ENCODE results near the gene MALAT1.
A peak's percentile ranks its signal among the peaks of the same experiment; 100 is the strongest.
"Not testable (repeated sequence)": the region's sequence is repeated elsewhere in the genome, so short reads cannot be mapped to it uniquely, and the experiment has no call there.

Gene MALAT1

DNA sequence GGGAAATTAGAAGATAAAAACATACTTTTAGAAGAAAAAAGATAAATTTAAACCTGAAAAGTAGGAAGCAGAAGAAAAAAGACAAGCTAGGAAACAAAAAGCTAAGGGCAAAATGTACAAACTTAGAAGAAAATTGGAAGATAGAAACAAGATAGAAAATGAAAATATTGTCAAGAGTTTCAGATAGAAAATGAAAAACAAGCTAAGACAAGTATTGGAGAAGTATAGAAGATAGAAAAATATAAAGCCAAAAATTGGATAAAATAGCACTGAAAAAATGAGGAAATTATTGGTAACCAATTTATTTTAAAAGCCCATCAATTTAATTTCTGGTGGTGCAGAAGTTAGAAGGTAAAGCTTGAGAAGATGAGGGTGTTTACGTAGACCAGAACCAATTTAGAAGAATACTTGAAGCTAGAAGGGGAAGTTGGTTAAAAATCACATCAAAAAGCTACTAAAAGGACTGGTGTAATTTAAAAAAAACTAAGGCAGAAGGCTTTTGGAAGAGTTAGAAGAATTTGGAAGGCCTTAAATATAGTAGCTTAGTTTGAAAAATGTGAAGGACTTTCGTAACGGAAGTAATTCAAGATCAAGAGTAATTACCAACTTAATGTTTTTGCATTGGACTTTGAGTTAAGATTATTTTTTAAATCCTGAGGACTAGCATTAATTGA is 1.0 kb downstream of the MALAT1 start:
- DNase-seq: no peak

DNA sequence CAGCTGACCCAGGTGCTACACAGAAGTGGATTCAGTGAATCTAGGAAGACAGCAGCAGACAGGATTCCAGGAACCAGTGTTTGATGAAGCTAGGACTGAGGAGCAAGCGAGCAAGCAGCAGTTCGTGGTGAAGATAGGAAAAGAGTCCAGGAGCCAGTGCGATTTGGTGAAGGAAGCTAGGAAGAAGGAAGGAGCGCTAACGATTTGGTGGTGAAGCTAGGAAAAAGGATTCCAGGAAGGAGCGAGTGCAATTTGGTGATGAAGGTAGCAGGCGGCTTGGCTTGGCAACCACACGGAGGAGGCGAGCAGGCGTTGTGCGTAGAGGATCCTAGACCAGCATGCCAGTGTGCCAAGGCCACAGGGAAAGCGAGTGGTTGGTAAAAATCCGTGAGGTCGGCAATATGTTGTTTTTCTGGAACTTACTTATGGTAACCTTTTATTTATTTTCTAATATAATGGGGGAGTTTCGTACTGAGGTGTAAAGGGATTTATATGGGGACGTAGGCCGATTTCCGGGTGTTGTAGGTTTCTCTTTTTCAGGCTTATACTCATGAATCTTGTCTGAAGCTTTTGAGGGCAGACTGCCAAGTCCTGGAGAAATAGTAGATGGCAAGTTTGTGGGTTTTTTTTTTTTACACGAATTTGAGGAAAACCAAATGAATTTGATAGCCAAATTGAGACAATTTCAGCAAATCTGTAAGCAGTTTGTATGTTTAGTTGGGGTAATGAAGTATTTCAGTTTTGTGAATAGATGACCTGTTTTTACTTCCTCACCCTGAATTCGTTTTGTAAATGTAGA is 1.7 kb downstream of the MALAT1 start:
- peak; percentile 80 for DNase-seq

DNA sequence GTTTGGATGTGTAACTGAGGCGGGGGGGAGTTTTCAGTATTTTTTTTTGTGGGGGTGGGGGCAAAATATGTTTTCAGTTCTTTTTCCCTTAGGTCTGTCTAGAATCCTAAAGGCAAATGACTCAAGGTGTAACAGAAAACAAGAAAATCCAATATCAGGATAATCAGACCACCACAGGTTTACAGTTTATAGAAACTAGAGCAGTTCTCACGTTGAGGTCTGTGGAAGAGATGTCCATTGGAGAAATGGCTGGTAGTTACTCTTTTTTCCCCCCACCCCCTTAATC is 2.3 kb downstream of the MALAT1 start:
- peak; percentile 78 for DNase-seq

DNA sequence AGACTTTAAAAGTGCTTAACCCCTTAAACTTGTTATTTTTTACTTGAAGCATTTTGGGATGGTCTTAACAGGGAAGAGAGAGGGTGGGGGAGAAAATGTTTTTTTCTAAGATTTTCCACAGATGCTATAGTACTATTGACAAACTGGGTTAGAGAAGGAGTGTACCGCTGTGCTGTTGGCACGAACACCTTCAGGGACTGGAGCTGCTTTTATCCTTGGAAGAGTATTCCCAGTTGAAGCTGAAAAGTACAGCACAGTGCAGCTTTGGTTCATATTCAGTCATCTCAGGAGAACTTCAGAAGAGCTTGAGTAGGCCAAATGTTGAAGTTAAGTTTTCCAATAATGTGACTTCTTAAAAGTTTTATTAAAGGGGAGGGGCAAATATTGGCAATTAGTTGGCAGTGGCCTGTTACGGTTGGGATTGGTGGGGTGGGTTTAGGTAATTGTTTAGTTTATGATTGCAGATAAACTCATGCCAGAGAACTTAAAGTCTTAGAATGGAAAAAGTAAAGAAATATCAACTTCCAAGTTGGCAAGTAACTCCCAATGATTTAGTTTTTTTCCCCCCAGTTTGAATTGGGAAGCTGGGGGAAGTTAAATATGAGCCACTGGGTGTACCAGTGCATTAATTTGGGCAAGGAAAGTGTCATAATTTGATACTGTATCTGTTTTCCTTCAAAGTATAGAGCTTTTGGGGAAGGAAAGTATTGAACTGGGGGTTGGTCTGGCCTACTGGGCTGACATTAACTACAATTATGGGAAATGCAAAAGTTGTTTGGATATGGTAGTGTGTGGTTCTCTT is 2.8 kb downstream of the MALAT1 start:
- peak; percentile 78 for DNase-seq

DNA sequence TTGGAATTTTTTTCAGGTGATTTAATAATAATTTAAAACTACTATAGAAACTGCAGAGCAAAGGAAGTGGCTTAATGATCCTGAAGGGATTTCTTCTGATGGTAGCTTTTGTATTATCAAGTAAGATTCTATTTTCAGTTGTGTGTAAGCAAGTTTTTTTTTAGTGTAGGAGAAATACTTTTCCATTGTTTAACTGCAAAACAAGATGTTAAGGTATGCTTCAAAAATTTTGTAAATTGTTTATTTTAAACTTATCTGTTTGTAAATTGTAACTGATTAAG is 3.4 kb downstream of the MALAT1 start:
- no peak for DNase-seq

DNA sequence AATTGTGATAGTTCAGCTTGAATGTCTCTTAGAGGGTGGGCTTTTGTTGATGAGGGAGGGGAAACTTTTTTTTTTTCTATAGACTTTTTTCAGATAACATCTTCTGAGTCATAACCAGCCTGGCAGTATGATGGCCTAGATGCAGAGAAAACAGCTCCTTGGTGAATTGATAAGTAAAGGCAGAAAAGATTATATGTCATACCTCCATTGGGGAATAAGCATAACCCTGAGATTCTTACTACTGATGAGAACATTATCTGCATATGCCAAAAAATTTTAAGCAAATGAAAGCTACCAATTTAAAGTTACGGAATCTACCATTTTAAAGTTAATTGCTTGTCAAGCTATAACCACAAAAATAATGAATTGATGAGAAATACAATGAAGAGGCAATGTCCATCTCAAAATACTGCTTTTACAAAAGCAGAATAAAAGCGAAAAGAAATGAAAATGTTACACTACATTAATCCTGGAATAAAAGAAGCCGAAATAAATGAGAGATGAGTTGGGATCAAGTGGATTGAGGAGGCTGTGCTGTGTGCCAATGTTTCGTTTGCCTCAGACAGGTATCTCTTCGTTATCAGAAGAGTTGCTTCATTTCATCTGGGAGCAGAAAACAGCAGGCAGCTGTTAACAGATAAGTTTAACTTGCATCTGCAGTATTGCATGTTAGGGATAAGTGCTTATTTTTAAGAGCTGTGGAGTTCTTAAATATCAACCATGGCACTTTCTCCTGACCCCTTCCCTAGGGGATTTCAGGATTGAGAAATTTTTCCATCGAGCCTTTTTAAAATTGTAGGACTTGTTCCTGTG is 3.9 kb downstream of the MALAT1 start:
- peak; percentile 72 for DNase-seq

DNA sequence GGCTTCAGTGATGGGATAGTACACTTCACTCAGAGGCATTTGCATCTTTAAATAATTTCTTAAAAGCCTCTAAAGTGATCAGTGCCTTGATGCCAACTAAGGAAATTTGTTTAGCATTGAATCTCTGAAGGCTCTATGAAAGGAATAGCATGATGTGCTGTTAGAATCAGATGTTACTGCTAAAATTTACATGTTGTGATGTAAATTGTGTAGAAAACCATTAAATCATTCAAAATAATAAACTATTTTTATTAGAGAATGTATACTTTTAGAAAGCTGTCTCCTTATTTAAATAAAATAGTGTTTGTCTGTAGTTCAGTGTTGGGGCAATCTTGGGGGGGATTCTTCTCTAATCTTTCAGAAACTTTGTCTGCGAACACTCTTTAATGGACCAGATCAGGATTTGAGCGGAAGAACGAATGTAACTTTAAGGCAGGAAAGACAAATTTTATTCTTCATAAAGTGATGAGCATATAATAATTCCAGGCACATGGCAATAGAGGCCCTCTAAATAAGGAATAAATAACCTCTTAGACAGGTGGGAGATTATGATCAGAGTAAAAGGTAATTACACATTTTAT is 4.6 kb downstream of the MALAT1 start:
- peak; percentile 61 for DNase-seq

DNA sequence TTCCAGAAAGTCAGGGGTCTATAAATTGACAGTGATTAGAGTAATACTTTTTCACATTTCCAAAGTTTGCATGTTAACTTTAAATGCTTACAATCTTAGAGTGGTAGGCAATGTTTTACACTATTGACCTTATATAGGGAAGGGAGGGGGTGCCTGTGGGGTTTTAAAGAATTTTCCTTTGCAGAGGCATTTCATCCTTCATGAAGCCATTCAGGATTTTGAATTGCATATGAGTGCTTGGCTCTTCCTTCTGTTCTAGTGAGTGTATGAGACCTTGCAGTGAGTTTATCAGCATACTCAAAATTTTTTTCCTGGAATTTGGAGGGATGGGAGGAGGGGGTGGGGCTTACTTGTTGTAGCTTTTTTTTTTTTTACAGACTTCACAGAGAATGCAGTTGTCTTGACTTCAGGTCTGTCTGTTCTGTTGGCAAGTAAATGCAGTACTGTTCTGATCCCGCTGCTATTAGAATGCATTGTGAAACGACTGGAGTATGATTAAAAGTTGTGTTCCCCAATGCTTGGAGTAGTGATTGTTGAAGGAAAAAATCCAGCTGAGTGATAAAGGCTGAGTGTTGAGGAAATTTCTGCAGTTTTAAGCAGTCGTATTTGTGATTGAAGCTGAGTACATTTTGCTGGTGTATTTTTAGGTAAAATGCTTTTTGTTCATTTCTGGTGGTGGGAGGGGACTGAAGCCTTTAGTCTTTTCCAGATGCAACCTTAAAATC is 5.3 kb downstream of the MALAT1 start:
- DNase-seq: peak; percentile 70

DNA sequence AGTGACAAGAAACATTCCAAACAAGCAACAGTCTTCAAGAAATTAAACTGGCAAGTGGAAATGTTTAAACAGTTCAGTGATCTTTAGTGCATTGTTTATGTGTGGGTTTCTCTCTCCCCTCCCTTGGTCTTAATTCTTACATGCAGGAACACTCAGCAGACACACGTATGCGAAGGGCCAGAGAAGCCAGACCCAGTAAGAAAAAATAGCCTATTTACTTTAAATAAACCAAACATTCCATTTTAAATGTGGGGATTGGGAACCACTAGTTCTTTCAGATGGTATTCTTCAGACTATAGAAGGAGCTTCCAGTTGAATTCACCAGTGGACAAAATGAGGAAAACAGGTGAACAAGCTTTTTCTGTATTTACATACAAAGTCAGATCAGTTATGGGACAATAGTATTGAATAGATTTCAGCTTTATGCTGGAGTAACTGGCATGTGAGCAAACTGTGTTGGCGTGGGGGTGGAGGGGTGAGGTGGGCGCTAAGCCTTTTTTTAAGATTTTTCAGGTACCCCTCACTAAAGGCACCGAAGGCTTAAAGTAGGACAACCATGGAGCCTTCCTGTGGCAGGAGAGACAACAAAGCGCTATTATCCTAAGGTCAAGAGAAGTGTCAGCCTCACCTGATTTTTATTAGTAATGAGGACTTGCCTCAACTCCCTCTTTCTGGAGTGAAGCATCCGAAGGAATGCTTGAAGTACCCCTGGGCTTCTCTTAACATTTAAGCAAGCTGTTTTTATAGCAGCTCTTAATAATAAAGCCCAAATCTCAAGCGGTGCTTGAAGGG is 6.0 kb downstream of the MALAT1 start:
- DNase-seq: peak; percentile 76

DNA sequence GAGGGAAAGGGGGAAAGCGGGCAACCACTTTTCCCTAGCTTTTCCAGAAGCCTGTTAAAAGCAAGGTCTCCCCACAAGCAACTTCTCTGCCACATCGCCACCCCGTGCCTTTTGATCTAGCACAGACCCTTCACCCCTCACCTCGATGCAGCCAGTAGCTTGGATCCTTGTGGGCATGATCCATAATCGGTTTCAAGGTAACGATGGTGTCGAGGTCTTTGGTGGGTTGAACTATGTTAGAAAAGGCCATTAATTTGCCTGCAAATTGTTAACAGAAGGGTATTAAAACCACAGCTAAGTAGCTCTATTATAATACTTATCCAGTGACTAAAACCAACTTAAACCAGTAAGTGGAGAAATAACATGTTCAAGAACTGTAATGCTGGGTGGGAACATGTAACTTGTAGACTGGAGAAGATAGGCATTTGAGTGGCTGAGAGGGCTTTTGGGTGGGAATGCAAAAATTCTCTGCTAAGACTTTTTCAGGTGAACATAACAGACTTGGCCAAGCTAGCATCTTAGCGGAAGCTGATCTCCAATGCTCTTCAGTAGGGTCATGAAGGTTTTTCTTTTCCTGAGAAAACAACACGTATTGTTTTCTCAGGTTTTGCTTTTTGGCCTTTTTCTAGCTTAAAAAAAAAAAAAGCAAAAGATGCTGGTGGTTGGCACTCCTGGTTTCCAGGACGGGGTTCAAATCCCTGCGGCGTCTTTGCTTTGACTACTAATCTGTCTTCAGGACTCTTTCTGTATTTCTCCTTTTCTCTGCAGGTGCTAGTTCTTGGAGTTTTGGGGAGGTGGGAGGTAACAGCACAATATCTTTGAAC is 6.8 kb downstream of the MALAT1 start:
- peak; percentile 72 for DNase-seq

DNA sequence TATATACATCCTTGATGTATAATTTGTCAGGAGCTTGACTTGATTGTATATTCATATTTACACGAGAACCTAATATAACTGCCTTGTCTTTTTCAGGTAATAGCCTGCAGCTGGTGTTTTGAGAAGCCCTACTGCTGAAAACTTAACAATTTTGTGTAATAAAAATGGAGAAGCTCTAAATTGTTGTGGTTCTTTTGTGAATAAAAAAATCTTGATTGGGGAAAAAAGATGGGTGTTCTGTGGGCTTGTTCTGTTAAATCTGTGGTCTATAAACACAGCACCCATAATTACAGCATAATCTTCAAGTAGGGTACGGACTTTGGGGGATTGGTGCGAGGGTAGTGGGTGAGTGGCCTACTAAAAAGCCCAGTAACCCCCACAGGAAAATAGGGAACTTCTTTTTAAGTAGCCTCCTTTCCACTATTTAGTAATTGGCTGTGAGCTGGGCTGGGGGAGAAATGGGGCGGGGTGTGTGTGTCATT is 7.5 kb downstream of the MALAT1 start:
- no peak for DNase-seq

DNA sequence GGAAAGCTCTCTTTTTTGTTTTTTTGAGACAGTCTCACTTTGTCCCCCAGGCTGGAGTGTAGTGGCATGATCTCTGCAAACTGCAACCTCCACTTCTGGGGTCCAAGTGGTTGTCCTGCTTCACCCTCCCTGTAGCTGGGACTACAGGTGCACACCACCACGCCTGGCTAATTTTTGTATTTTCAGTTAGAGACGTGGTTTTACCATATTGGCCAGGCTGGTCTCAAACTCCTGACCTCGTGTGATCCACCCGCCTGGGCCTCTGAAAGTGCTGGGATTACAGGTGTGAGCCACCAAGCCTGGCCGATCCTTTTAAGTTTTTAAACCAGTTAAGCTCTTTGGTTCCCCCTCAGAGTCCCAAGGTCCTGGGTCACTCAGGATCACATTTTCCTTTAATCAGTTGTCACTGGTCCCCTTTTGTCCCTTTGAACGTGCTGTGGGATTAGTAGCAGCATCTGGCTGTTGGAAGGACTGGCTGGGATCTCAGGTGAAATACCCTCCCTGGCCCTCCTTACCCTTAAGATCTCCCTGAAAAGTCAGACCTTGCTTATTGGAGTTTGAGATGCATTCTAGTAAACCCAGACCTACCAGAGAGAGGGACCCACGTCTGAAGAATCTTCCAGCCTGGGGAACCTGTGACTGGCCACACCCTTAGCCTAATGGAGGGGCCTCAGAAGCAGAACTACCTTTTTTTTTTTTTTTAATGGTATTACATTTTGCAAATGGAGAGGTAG is 8.1 kb downstream of the MALAT1 start:
- DNase-seq: peak; percentile 93

DNA sequence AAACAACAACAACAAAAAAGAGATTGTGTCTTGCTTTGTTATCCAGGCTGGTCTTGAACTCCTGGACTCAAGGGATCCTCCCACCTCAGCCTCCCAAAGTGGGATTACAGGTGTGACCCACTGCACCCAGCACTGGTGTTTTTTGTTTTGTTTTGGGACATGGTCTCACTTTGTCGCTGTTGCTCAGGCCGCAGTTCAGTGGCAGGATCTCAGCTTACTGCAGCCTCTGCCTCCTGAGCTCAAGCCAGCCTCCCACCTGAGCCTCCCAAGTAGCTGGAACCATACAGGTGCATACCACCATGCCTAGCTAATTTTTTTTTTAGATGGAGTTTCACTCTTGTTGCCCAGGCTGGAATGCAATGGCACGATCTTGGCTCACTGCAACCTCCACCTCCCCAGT is 13.5 kb downstream of the MALAT1 start:
- DNase-seq: not testable (repeated sequence)

DNA sequence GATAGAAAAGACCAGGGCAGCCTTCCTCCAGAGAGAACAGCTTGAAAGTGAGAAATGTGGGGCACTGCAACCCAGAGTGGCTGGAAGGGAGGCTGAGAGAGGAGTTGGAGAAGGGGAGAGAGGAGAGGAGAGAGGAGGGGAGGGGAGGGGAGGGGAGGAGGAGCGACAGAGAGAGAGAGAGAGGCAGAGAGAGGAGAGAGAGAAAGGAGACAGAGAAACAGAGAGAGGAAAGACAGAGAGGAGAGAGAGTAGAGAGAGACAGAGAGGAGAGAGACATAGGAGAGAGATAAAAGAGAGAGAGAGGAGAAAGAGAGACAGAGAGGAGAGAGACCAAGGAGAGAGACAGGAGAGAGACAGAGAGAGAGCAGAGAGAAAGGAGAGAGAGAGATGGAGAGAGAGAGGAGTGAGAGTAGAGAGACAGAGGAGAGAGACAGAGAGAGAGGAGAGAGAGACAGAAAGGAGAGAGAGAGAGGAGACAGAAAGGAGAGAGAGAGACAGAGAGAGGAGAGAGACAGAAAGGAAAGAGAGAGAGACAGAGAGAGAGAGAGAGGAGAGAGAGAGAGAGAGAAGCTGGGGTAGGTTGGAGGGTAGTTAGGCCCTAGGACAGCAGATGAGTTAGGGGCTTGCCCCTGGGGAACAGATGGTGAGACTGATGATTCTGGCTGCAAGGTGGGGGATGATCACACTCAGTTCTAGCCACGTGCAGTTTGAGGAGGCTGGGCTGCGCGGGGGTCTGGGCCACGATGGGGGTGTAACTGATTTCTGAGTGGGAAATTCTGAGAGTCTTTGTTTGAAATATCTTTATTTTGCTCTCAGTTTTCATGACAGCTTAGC is 17.5 kb downstream of the MALAT1 start:
- DNase-seq: no peak

DNA sequence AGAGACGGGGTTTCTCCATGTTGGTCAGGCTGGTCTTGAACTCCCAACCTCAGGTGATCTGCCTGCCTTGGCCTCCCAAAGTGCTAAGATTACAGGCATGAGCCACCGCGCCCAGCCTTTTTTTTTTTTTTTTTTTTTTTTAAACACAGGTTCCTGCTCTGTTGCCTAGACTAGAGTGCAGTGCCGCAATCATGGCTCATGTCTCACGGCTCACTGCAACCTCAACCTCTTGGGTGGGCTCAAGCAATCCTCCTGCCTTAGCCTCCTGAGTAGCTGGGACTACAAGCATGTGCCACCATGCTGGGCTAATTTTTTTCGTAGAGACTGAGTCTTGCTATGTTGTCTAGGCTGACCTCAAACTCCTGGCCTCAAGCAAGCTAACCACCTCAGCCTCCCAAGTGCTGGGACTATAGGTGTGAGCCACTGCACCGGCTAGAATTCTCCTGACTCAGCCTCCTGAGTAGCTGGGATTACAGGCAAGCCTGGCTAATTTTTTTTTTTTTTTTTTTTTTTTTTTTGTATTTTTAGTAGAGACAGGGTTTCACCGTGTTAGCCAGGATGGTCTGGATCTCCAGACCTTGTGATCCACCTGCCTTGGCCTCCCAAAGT is 20.2 kb downstream of the MALAT1 start:
- not testable (repeated sequence) for DNase-seq

DNA sequence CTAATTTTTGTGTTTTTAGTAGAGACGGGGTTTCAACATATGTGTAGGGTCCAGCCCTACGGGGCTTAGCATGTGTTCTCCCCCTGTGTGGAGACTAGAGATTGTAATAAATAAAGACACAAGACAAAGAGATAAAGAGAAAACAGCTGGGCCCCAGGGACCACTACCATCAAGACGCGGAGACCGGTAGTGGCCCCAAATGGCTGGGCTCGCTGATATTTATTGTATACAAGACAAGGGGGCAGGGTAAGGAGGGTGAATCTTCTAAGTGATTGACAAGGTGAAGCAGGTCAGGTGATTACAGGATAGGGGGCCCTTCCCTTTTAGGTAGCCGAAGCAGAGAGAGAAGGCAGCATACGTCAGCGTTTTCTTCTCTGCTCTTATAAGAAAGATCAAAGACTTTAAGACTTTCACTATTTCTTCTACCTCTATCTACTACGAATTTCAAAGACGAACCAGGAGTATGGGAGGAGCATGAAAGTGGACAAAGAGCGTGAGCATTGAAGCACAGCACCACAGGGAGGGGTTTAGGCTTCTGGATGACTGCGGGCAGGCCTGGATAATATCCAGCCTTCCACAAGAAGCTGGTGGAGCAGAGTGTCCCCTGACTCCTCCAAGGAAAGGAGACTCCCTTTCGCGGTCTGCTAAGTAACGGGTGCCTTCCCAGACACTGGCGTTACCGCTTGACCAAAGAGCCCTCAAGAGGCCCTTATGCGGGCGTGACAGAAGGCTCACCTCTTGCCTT is 23.1 kb downstream of the MALAT1 start:
- DNase-seq: not testable (repeated sequence)
